GM19035 (cell line): Measurements from ENCODE around the gene NACAD.
"Not testable (repeated sequence)": the region's sequence is repeated elsewhere in the genome, so short reads cannot be mapped to it uniquely, and the experiment has no call there.

Experiments used
- ATAC-seq: cut with Tn5 transposase; IDR thresholded peaks from one replicate; pipeline ENCODE4 v1.9.1; 2021; ENCODE audit not compliant: unreplicated experiment

The NACAD gene

GRCh38 chr7:45060295-45060694 is 28.5 kb downstream of the NACAD start:
- ATAC-seq: no peak

- ATAC-seq: no peak
Measured at GRCh38 chr7:45057878-45058277, 30.9 kb downstream of the NACAD start.

GRCh38 chr7:45055594-45056219 is 33.1 kb downstream of the NACAD start:
- no peak for ATAC-seq

- no peak for ATAC-seq
Measured at GRCh38 chr7:45055016-45055415, 33.8 kb downstream of the NACAD start.

GRCh38 chr7:45054442-45054841 is 34.3 kb downstream of the NACAD start:
- no peak for ATAC-seq

- ATAC-seq: no peak
Measured at GRCh38 chr7:45053941-45054340, 34.8 kb downstream of the NACAD start.

- ATAC-seq: no peak
Measured at GRCh38 chr7:45053401-45053800, 35.4 kb downstream of the NACAD start.

- no peak for ATAC-seq
Measured at GRCh38 chr7:45052011-45052410, 36.8 kb downstream of the NACAD start.

- ATAC-seq: no peak
Measured at GRCh38 chr7:45050198-45050597, 38.6 kb downstream of the NACAD start.

- no peak for ATAC-seq
Measured at GRCh38 chr7:45048748-45049147, 40.0 kb downstream of the NACAD start.

GRCh38 chr7:45044338-45044737 is 44.4 kb downstream of the NACAD start:
- no peak for ATAC-seq

GRCh38 chr7:45039106-45039505 is 49.7 kb downstream of the NACAD start:
- no peak for ATAC-seq

- no peak for ATAC-seq
Measured at GRCh38 chr7:45037876-45038275, 50.9 kb downstream of the NACAD start.

- no peak for ATAC-seq
Measured at GRCh38 chr7:45036796-45037195, 52.0 kb downstream of the NACAD start.

GRCh38 chr7:45036317-45036716 is 52.5 kb downstream of the NACAD start:
- no peak for ATAC-seq

- ATAC-seq: no peak
Measured at GRCh38 chr7:45035893-45036292, 52.9 kb downstream of the NACAD start.

- no peak for ATAC-seq
Measured at GRCh38 chr7:45035371-45035770, 53.4 kb downstream of the NACAD start.

- ATAC-seq: not testable (repeated sequence)
Measured at GRCh38 chr7:45034710-45035109, 54.1 kb downstream of the NACAD start.

- ATAC-seq: no peak
Measured at GRCh38 chr7:45033931-45034290, 54.9 kb downstream of the NACAD start.

- no peak for ATAC-seq
Measured at GRCh38 chr7:45033261-45033930, 55.4 kb downstream of the NACAD start.

GRCh38 chr7:45032421-45032820 is 56.3 kb downstream of the NACAD start:
- no peak for ATAC-seq

- no peak for ATAC-seq
Measured at GRCh38 chr7:45031829-45032228, 56.9 kb downstream of the NACAD start.
